CD14-positive monocyte (primary cell): ENCODE results near the gene AURKAIP1. TPM values are rescaled to one million over a fixed set of nuclear protein-coding genes. Genes with fewer than 3 reads are reported as not detected.

Source experiments
- DNase-seq, 3 donors: peaks; one replicate each; pipeline ENCODE4 v3.0.0-alpha.2; 2011 to 2022
- H2AFZ ChIP-seq: 2 replicates; pipeline ENCODE4 v1.6.0; 2012; ENCODE audit warnings: mild to moderate bottlenecking, low read depth, low read length, inconsistent platforms; ENCODE audit not compliant: insufficient read depth, poor library complexity, severe bottlenecking
- H3K27ac ChIP-seq, 2 donors: 1 replicate in 1 of 2; 2 replicates in 1 of 2; pipeline ENCODE4 v1.5.1; 2012 to 2013; ENCODE audit warnings: low read length in 2 of 2, control low read depth in 1 of 2, inconsistent platforms in 1 of 2, low read depth in 1 of 2, mild to moderate bottlenecking in 1 of 2
- H3K27me3 ChIP-seq, 2 donors: one replicate each; pipeline versions ENCODE4 v1.6.0 to v1.6.1; 2011 to 2013; ENCODE audit warnings: low read length in 2 of 2; ENCODE audit not compliant: control insufficient read depth in 2 of 2, insufficient read depth in 2 of 2
- H3K36me3 ChIP-seq, 2 donors: replicated peaks in 1 of 2; 1 replicate in 1 of 2; 2 replicates in 1 of 2; pipeline versions ENCODE4 v1.5.1 to v1.6.1; 2012 to 2013; ENCODE audit warnings: low read length in 2 of 2, control low read depth in 1 of 2, inconsistent platforms in 1 of 2, mild to moderate bottlenecking in 1 of 2; ENCODE audit not compliant: insufficient read depth in 2 of 2, control insufficient read depth in 1 of 2
- H3K4me1 ChIP-seq, 2 donors: 1 replicate in 1 of 2; 2 replicates in 1 of 2; pipeline versions ENCODE4 v1.5.1 to v1.6.1; 2012 to 2013; ENCODE audit warnings: low read length in 2 of 2, control low read depth in 1 of 2, inconsistent platforms in 1 of 2, mild to moderate bottlenecking in 1 of 2, moderate library complexity in 1 of 2; ENCODE audit not compliant: insufficient read depth in 2 of 2, control insufficient read depth in 1 of 2
- H3K4me2 ChIP-seq: replicated peaks from 2 replicates; pipeline ENCODE3; 2012; ENCODE audit warnings: low read length, moderate library complexity, mild to moderate bottlenecking; ENCODE audit not compliant: poor library complexity, severe bottlenecking; ENCODE audit errors: extremely low read depth
- H3K4me3 ChIP-seq, 3 experiments: fragments of 200-600 bp in 1 of 3; sonication (generic) in 1 of 3; replicated peaks in 1 of 3; 1 replicate in 2 of 3; 2 replicates in 1 of 3; pipeline ENCODE4 v1.5.1; 2011 to 2013; ENCODE audit warnings: low read length in 3 of 3, mild to moderate bottlenecking in 3 of 3, control low read depth in 2 of 3, low read depth in 2 of 3, inconsistent platforms in 1 of 3, moderate library complexity in 1 of 3
- H3K79me2 ChIP-seq: 2 replicates; pipeline ENCODE4 v1.6.0; 2012; ENCODE audit warnings: mild to moderate bottlenecking, control low read depth, inconsistent platforms, low read length, moderate library complexity; ENCODE audit not compliant: insufficient read depth
- H3K9ac ChIP-seq: 2 replicates; pipeline ENCODE4 v1.6.0; 2017; ENCODE audit warnings: low read length, mild to moderate bottlenecking; ENCODE audit not compliant: insufficient read depth, poor library complexity, severe bottlenecking
- H3K9me3 ChIP-seq, 2 donors: replicated peaks in 1 of 2; 1 replicate in 1 of 2; 2 replicates in 1 of 2; pipeline versions ENCODE4 v1.5.1 to v1.6.1; 2012 to 2013; ENCODE audit warnings: low read length in 2 of 2, control low read depth in 1 of 2; ENCODE audit not compliant: control insufficient read depth in 1 of 2, insufficient read depth in 1 of 2
- H4K20me1 ChIP-seq: 2 replicates; pipeline ENCODE4 v1.6.0; 2012; ENCODE audit warnings: mild to moderate bottlenecking, low read length, control low read depth, moderate library complexity; ENCODE audit not compliant: insufficient read depth
- H3K27ac Mint-ChIP-seq, 7 donors: one replicate each; pipeline ENCODE4 v1.8.0; 2020; ENCODE audit warnings: mild to moderate bottlenecking in 7 of 7, mixed read lengths in 7 of 7, moderate library complexity in 6 of 7, inconsistent platforms in 2 of 7
- H3K27me3 Mint-ChIP-seq, 3 donors: one replicate each; pipeline ENCODE4 v1.8.0; 2021 to 2022; ENCODE audit warnings: low read depth in 3 of 3, mild to moderate bottlenecking in 3 of 3, mixed read lengths in 3 of 3, moderate library complexity in 3 of 3, inconsistent platforms in 1 of 3
- H3K36me3 Mint-ChIP-seq, 2 donors: one replicate each; pipeline ENCODE4 v1.8.0; 2020; ENCODE audit warnings: mixed read lengths in 2 of 2, inconsistent platforms in 1 of 2, mild to moderate bottlenecking in 1 of 2
- H3K4me1 Mint-ChIP-seq: one replicate; pipeline ENCODE4 v1.8.0; 2020; ENCODE audit warnings: mild to moderate bottlenecking, mixed read lengths
- H3K4me3 Mint-ChIP-seq, 2 donors: one replicate each; pipeline ENCODE4 v1.8.0; 2020; ENCODE audit warnings: mild to moderate bottlenecking in 2 of 2, mixed read lengths in 2 of 2, moderate library complexity in 1 of 2
- H3K9me3 Mint-ChIP-seq, 7 donors: one replicate each; pipeline ENCODE4 v1.8.0; 2020 to 2022; ENCODE audit warnings: mixed read lengths in 7 of 7, mild to moderate bottlenecking in 6 of 7, moderate library complexity in 6 of 7, inconsistent platforms in 2 of 7
- WGBS: methylation state at CpG from one replicate; pipeline ENCODE4 v1.1.5; 2013; ENCODE audit warnings: missing lambda C conversion rate; ENCODE audit not compliant: insufficient coverage; 5-methylcytosine and 5-hydroxymethylcytosine counted together
- intact Hi-C, 2 donors: fragments of 100-400 bp; cut with micrococcal nuclease; formaldehyde crosslinking; loops; one replicate each; pipeline versions ENCODE4 v1.15.0 to v1.15.1; 2023
- polyA minus RNA-seq: library from RNA; depleted of rRNA, polyadenylated mRNA; stranded (reverse); fragments of >200 nt; gene quantifications from 2 replicates; pipeline ENCODE4 v1.2.3, GENCODE V29; 2012
- polyA plus RNA-seq, 3 donors: library from polyadenylated mRNA; depleted of rRNA in 1 of 3; unstranded in 2 of 3; stranded (reverse) in 1 of 3; fragments of 300-500 nt in 2 of 3; fragments of >200 nt in 1 of 3; fragmentation: Illumina TruSeq in 2 of 3; gene quantifications; 1 replicate in 2 of 3; 2 replicates in 1 of 3; pipeline ENCODE4 v1.2.3, GENCODE V29; 2012 to 2021
- total RNA-seq, 12 experiments: library from RNA in 1 of 12; stranded (reverse) in 1 of 12; fragments of 120-200 nt in 1 of 12; gene quantifications; one replicate each; pipeline ENCODE4 v1.2.4 and lab custom pipeline; 2013 to 2026; ENCODE audit warnings: mixed read lengths in 6 of 12, inconsistent platforms in 1 of 12
- TF ChIP-seq, protein P1 (sequence below): fragments of 200-600 bp; IDR thresholded peaks from one replicate; pipeline ENCODE4 v1.8.0; 2022; ENCODE audit warnings: antibody characterized with exemption, mild to moderate bottlenecking

The AURKAIP1 gene
- 67.9 TPM for total RNA-seq (2013)
- polyA plus RNA-seq (100 to 1,000 TPM in 2 of 3 donors, 10 to 100 TPM in 1; 59.1 to 160 (median 134) TPM), polyA minus RNA-seq (29.6 and 42.6 TPM in 2 replicates), total RNA-seq (lab: John Stamatoyannopoulos, UW) (12.6 to 28.2 (median 20.7) reads per million in 11 experiments)

DNA sequence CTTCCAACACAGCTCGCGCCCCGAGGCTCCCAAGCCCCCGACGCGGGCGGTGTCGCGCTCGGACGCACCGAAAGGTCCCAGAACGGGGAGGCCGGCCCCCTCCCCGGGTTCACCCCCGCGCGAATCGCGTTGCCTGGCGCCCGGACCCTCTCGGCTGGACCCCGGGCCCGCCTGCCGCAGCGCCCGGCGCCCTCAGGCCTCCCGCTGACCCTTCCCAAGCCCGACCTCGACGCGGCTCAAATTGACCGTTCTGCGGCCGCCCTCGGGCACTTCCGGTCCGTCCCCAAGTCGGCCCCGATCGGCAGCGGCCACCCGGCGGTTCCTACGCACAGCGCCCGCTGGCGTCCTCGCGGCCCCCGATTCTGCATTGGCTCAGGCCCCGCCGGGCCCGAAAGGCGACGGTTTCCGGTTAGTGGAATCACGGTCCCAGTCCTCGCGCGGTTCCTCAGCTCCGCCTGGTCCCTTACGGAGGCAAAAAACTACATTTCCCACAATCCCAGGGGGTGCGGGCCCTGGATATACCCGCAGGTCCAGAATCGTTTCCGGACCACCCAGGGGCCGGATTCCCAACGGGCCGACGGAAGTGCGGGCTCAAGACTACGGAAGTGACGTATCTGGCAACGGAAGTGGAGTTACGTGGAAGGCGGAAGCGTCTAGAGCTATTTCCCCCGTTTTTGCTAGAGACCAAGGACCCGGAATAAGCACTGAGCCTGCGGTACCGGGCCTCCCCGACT, at the start of gene AURKAIP1:
Gene AURKAIP1 (minus strand): TSS at position 279 of the 734 bp plus-strand sequence. CDS start 451 bp downstream, outside the sequence.
- peaks cover 19% of the 10 kb centered on the region for H4K20me1 ChIP-seq
- peak; percentile 100 for DNase-seq
- no peaks in the 10 kb centered on the region for H3K27me3 ChIP-seq
- H3K4me3 Mint-ChIP-seq, result peak within 1 kb of the TSS; percentile 81 to 90
- peak within 1 kb of the TSS; percentile 88 to 94 for H3K27ac ChIP-seq
- H3K4me2 ChIP-seq, result peak within 1 kb of the TSS; percentile 72
- H3K27me3 Mint-ChIP-seq, result peaks cover 3 to 4% (median 3%) of the 10 kb centered on the region in 3 donors
- H3K4me1 ChIP-seq, result peaks cover 37 to 49% of the 10 kb centered on the region in 2 donors
- H3K9ac ChIP-seq, result peak within 1 kb of the TSS; percentile 96
- peaks cover 8 to 12% of the 10 kb centered on the region in 2 donors for H3K36me3 Mint-ChIP-seq
- peaks cover 0 to 9% of the 10 kb centered on the region in 2 donors for H3K36me3 ChIP-seq
- H3K9me3 Mint-ChIP-seq, result peaks cover 0 to 2% (median 0%) of the 10 kb centered on the region in 7 donors
- TF ChIP-seq, protein P1, sequence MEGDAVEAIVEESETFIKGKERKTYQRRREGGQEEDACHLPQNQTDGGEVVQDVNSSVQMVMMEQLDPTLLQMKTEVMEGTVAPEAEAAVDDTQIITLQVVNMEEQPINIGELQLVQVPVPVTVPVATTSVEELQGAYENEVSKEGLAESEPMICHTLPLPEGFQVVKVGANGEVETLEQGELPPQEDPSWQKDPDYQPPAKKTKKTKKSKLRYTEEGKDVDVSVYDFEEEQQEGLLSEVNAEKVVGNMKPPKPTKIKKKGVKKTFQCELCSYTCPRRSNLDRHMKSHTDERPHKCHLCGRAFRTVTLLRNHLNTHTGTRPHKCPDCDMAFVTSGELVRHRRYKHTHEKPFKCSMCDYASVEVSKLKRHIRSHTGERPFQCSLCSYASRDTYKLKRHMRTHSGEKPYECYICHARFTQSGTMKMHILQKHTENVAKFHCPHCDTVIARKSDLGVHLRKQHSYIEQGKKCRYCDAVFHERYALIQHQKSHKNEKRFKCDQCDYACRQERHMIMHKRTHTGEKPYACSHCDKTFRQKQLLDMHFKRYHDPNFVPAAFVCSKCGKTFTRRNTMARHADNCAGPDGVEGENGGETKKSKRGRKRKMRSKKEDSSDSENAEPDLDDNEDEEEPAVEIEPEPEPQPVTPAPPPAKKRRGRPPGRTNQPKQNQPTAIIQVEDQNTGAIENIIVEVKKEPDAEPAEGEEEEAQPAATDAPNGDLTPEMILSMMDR, result peak; percentile 24
- under 1% methylated on average over 85 of the region's 85 CpGs for WGBS
- peak within 1 kb of the TSS; percentile 87 for H2AFZ ChIP-seq
- H3K9me3 ChIP-seq, result no peaks in the 10 kb centered on the region
- peaks cover 39% of the 10 kb centered on the region for H3K4me1 Mint-ChIP-seq
- intact Hi-C loops, result loop anchor here in 1 of 2 donors (5.0 to 10.0 kb wide), 3 partner anchors 68 to 360 kb away; partner anchors contain the start of genes ACAP3, C1orf159, ISG15 and PUSL1
- H3K79me2 ChIP-seq, result peaks cover 20% of the 10 kb centered on the region
- peak within 1 kb of the TSS; percentile 82 to 92 (median 83) for H3K4me3 ChIP-seq
- H3K27ac Mint-ChIP-seq, result peak within 1 kb of the TSS; percentile 95 to 99 (median 97)

DNA sequence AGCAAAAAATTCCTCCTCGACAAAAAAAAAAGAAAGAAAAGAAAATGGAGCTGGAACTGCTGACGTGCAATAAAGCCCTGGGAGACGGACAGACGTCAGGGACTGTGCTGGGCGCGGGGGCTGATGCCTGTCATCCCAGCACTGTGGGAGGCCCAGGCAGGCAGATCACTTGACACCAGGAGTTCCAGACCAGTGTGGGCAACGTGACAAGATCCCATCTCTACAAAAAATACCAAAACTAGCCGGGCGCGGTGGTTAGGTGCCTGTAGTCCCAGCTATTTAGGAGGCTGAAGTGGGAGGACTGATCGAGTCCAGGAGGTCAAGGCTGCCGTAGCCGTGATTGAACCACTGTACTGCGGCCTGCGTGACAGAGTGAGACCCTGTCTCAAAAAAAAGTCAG, 49.7 kb upstream of the AURKAIP1 start:
- intact Hi-C loops, result no loop called here
- Histone ChIP-seq H3K4me2 (no peak overlapping the region), H3K27me3 (peaks cover 2 to 35% of the 10 kb centered on the region in 2 donors)

More for the DNA sequence above, 49.7 kb upstream of the AURKAIP1 start:
- Histone ChIP-seq H2AFZ (no peak overlapping the region), H3K79me2 (no peaks in the 10 kb centered on the region), H3K36me3 (no peaks in the 10 kb centered on the region), H3K9me3 (no peaks in the 10 kb centered on the region), H3K9ac (no peak overlapping the region), H3K27ac (no peak overlapping the region), H4K20me1 (no peaks in the 10 kb centered on the region), H3K4me3 (no peak overlapping the region), H3K4me1 (no peaks in the 10 kb centered on the region)
- Mint-ChIP-seq H3K9me3 (peaks cover 0 to 5% (median 0%) of the 10 kb centered on the region in 7 donors), H3K27ac (peak overlapping the region in 1 of 7 donors; percentile 58), H3K27me3 (peaks cover 29 to 78% (median 39%) of the 10 kb centered on the region in 3 donors), H3K36me3 (no peaks in the 10 kb centered on the region), H3K4me3 (no peak overlapping the region), H3K4me1 (no peaks in the 10 kb centered on the region)
- TF ChIP-seq, protein P1, result no peak
- DNase-seq, result no peak
- WGBS, result 98% methylated on average over 11 of the region's 15 CpGs
